GM18505 (cell line): ENCODE results near the gene CAB39.
A peak's percentile ranks its signal among the peaks of the same experiment; 100 is the strongest.

Experiments used
- ATAC-seq: cut with Tn5 transposase; IDR thresholded peaks from one replicate; pipeline ENCODE4 v1.9.1; 2021; ENCODE audit not compliant: unreplicated experiment
- POLR2A ChIP-seq: IDR thresholded peaks from 4 replicates; pipeline ENCODE4 v1.6.1; 2011; ENCODE audit warnings: borderline replicate concordance; ENCODE audit not compliant: insufficient read depth, insufficient read length; ENCODE audit errors: extremely low read depth

CAB39 gene

GRCh38 chr2:230712443-230713330 lies at the start of gene CAB39:
CAB39 (plus strand) TSS chr2:230712842; CDS start chr2:230760002, 47,160 bp downstream.
- ATAC-seq = peak; percentile 81
- TF ChIP-seq POLR2A = peak; percentile 74

- TF ChIP-seq POLR2A = no peak
- no peak for ATAC-seq
These were observed 48.5 kb upstream of the CAB39 start for GRCh38 chr2:230664128-230664527.

GRCh38 chr2:230664844-230665243 lies 47.8 kb upstream of the CAB39 start:
- TF ChIP-seq POLR2A = peak; percentile 35
- no peak for ATAC-seq

GRCh38 chr2:230665263-230665691 lies 47.4 kb upstream of the CAB39 start:
- ATAC-seq = no peak
- TF ChIP-seq POLR2A = no peak

GRCh38 chr2:230666446-230666845 lies 46.2 kb upstream of the CAB39 start:
- ATAC-seq = no peak
- no peak for TF ChIP-seq POLR2A

GRCh38 chr2:230666885-230667712 lies 45.5 kb upstream of the CAB39 start:
- TF ChIP-seq POLR2A = peak; percentile 39
- ATAC-seq = no peak

- peak; percentile 50 for ATAC-seq
- peak; percentile 53 for TF ChIP-seq POLR2A
These were observed 44.3 kb upstream of the CAB39 start for GRCh38 chr2:230668184-230668938.

- TF ChIP-seq POLR2A = no peak
- ATAC-seq = peak; percentile 19
These were observed 43.7 kb upstream of the CAB39 start for GRCh38 chr2:230668939-230669303.

- no peak for ATAC-seq
- no peak for TF ChIP-seq POLR2A
These were observed 43.2 kb upstream of the CAB39 start for GRCh38 chr2:230669386-230669950.

- TF ChIP-seq POLR2A = no peak
- ATAC-seq = no peak
These were observed 41.5 kb upstream of the CAB39 start for GRCh38 chr2:230671117-230671516.

GRCh38 chr2:230672836-230673235 lies 39.8 kb upstream of the CAB39 start:
- TF ChIP-seq POLR2A = no peak
- no peak for ATAC-seq

GRCh38 chr2:230674401-230674800 lies 38.2 kb upstream of the CAB39 start:
- TF ChIP-seq POLR2A = no peak
- no peak for ATAC-seq
